Keratinocyte (primary cell): ENCODE data around the gene ZBTB46.

Source experiments
- EZH2 ChIP-seq: IDR thresholded peaks from one replicate; pipeline ENCODE4 v1.6.1; 2012; ENCODE audit warnings: inconsistent platforms, mild to moderate bottlenecking, low read length, moderate library complexity
- TF ChIP-seq, protein P1 (sequence below), 3 experiments: IDR thresholded peaks in 1 of 3; conservative IDR thresholded peaks in 1 of 3; optimal IDR thresholded peaks in 1 of 3; 2 replicates in 2 of 3; 3 replicates in 1 of 3; pipeline versions ENCODE3 to v1.5.1; 2011; ENCODE audit warnings: low read length in 3 of 3, mild to moderate bottlenecking in 3 of 3, moderate library complexity in 2 of 3, control low read depth in 1 of 3, inconsistent platforms in 1 of 3; ENCODE audit not compliant: insufficient read depth in 2 of 3; ENCODE audit errors: extremely low read depth in 1 of 3

DNA sequence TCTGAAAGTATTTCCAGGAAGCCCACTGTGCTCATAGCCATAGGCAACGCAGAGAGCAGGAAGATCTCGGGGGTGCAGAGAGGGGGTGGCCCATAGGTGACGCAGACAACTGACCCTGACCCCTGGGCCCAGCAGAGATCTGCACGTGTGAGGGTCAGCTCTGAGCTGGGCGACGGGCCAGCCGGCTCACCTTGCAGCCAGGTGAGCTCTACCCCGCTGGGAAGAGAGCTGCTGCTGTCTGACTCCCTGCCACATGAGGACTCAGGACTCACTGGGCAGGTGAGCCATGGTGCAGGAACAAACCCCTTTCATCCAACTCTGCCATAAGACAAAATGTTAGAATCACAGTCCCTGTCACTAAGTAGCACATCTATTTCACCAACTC, 19.6 kb downstream of the ZBTB46 start:
- TF ChIP-seq, protein P1, sequence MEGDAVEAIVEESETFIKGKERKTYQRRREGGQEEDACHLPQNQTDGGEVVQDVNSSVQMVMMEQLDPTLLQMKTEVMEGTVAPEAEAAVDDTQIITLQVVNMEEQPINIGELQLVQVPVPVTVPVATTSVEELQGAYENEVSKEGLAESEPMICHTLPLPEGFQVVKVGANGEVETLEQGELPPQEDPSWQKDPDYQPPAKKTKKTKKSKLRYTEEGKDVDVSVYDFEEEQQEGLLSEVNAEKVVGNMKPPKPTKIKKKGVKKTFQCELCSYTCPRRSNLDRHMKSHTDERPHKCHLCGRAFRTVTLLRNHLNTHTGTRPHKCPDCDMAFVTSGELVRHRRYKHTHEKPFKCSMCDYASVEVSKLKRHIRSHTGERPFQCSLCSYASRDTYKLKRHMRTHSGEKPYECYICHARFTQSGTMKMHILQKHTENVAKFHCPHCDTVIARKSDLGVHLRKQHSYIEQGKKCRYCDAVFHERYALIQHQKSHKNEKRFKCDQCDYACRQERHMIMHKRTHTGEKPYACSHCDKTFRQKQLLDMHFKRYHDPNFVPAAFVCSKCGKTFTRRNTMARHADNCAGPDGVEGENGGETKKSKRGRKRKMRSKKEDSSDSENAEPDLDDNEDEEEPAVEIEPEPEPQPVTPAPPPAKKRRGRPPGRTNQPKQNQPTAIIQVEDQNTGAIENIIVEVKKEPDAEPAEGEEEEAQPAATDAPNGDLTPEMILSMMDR (optimal IDR thresholded peaks at IDR 0.05 in 1 of 3, IDR thresholded peaks at IDR 0.05 in 1 of 3, conservative IDR thresholded peaks at IDR 0.05 in 1 of 3; ENCODE audit: extremely low read depth in 1 of 3, insufficient read depth in 2 of 3, low read length in 3 of 3), result no peak
- TF ChIP-seq EZH2, result no peak
